ENCODE results near the gene E2F2.

E2F2 gene

DNA sequence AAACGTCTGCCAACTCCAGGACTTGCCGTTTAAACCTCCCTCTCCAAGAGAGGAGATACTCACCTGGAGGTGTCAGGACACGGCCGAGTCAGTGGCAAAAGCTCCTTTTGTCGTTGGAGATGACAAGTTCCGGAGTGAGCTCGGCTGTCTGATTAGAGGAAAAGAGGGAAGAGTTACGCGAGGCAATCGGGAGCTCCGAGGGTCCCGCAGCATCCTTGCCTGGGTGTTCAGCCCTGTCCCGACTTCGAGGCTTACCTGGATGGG lies 27.8 kb upstream of the E2F2 start:
- H3K4me3 ChIP-seq (ENCODE audit: control insufficient read depth in 1 of 7, extremely low read depth in 1 of 7, insufficient read depth in 4 of 7, low read depth in 2 of 7, low read length in 6 of 7) = peak overlapping the region; percentile 32 to 80 (median 72)
- no peak for DNase-seq
- peaks cover 0 to 78% (median 32%) of the 10 kb centered on the region in 5 experiments for H3K27me3 ChIP-seq (replicated peaks in 2 of 5; ENCODE audit: control insufficient read depth in 4 of 5, insufficient read depth in 5 of 5, low read length in 4 of 5)
- ChIA-PET POLR2A (interaction anchor here (1.4 to 2.2 kb wide), 2 partner anchors 34 to 78 kb away, joined by 5 to 8 read pairs; no protein-coding TSS in a partner anchor), CTCF (interaction anchor here (1.4 to 25.1 kb wide), 3 partner anchors 11 to 75 kb away, joined by 3 to 405 read pairs (median 4); no protein-coding TSS in a partner anchor)
- peaks cover 12 to 67% (median 54%) of the 10 kb centered on the region in 4 experiments for H3K4me1 ChIP-seq (ENCODE audit: control extremely low read depth in 1 of 4, control insufficient read depth in 4 of 4, insufficient read depth in 4 of 4, low read length in 3 of 4)
- WGBS (ENCODE audit: insufficient coverage) = 0% methylated on average over 11 of the region's 14 CpGs
- H3K27ac ChIP-seq (ENCODE audit: insufficient read depth in 1 of 2, low read depth in 1 of 2, low read length in 2 of 2, poor library complexity in 1 of 2, severe bottlenecking in 2 of 2) = peak overlapping the region in 1 of 2 experiments; percentile 80
- H3K36me3 ChIP-seq (ENCODE audit: control insufficient read depth in 4 of 4, insufficient read depth in 4 of 4, low read length in 3 of 4) = no peaks in the 10 kb centered on the region
- H3K9me3 ChIP-seq (ENCODE audit: control extremely low read depth in 1 of 5, control insufficient read depth in 4 of 5, insufficient read depth in 2 of 5, low read depth in 1 of 5, low read length in 4 of 5) = no peaks in the 10 kb centered on the region

DNA sequence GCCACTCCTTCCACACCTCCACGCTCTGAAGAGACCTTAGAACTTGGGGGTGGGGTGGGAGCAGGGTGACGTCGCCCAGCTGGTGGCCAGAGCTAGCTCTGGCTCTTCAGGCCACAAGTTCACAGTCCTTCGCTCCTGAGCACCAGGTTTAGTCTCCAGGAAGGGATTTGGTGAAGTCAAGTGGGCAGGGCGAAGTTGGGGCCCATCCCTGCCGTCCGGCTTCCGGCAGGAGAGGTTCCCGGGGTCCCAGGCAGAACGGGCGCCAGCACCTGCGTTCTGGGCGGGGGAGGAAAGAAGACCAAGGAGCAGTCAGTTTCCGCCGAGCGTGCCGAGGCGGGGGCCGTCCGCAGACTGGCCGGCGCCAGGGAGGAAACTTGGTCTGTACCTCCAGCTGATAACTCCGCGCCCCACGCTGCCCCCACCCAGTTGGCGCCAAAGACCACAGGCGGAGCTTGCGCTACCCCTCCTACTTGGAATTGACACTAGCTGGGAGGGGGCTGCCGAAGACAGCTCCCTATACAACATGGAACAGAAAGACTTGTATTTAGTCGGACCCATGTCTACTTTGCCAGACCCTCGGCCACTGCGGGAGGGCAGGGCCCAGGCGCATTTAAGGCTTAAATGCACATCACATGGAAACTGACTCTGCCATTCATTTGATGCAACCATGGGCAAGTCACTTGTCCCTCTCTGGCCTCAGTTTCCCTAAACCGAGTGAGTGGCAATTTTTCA lies 27.3 kb upstream of the E2F2 start:
- 9% methylated on average over 34 of the region's 34 CpGs for WGBS (ENCODE audit: insufficient coverage)
- H3K4me1 ChIP-seq (ENCODE audit: control extremely low read depth in 1 of 4, control insufficient read depth in 4 of 4, insufficient read depth in 4 of 4, low read length in 3 of 4) = peaks cover 12 to 68% (median 56%) of the 10 kb centered on the region in 4 experiments

DNA sequence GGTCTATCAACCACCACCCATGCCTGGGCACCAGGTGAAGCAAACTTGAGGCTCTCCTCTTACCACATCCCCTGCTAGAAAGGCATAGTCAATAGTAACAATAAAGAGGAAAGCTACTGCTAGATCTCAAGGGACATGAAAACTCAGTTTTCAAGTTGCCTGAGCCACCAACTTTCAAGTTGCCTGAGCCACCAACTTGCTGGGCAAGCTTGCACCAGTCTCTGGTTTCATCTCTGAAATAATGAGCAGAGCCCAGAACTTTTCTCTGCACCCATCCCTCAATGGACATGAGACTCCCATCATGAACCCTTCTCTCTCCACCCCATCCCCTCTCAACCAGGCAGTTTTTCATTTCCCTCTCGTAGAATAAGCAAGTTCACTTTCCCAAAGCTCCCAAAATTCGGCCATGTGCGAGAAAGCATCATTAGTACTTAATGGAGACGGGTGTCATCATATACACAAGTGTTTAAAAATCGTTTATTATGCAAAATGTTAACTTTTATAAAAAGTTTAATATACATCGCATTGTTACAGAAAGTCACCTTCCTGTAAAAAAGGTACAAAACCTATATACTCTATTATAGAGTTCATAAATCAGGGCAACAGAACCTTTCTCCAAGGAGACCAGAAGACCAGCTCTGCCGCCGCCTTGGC lies 26.6 kb upstream of the E2F2 start:
- CTCF ChIA-PET = interaction anchor here (1.4 to 25.1 kb wide), 2 partner anchors 13 to 76 kb away, joined by 4 to 405 read pairs; no protein-coding TSS in a partner anchor
- WGBS (ENCODE audit: insufficient coverage) = 88% methylated on average over 3 of the region's 8 CpGs
- Histone ChIP-seq H3K36me3 (ENCODE audit: control insufficient read depth in 4 of 4, insufficient read depth in 4 of 4, low read length in 3 of 4) (no peaks in the 10 kb centered on the region), H3K4me3 (ENCODE audit: control insufficient read depth in 1 of 7, extremely low read depth in 1 of 7, insufficient read depth in 4 of 7, low read depth in 2 of 7, low read length in 6 of 7) (peak overlapping the region in 4 of 7 experiments; percentile 70 to 80 (median 75)), H3K27me3 (replicated peaks in 2 of 5; ENCODE audit: control insufficient read depth in 4 of 5, insufficient read depth in 5 of 5, low read length in 4 of 5) (peaks cover 0 to 68% (median 32%) of the 10 kb centered on the region in 5 experiments), H3K4me1 (ENCODE audit: control extremely low read depth in 1 of 4, control insufficient read depth in 4 of 4, insufficient read depth in 4 of 4, low read length in 3 of 4) (peaks cover 12 to 67% (median 52%) of the 10 kb centered on the region in 4 experiments), H3K27ac (ENCODE audit: insufficient read depth in 1 of 2, low read depth in 1 of 2, low read length in 2 of 2, poor library complexity in 1 of 2, severe bottlenecking in 2 of 2) (peak overlapping the region in 1 of 2 experiments; percentile 80), H3K9me3 (ENCODE audit: control extremely low read depth in 1 of 5, control insufficient read depth in 4 of 5, insufficient read depth in 2 of 5, low read depth in 1 of 5, low read length in 4 of 5) (no peaks in the 10 kb centered on the region)
- POLR2A ChIA-PET = interaction anchor here (0.7 to 2.2 kb wide), 4 partner anchors 24 to 139 kb away, joined by 3 to 8 read pairs (median 5); no protein-coding TSS in a partner anchor
- DNase-seq = no peak

More for the DNA sequence above, 27.3 kb upstream of the E2F2 start:
- H3K4me3 ChIP-seq (ENCODE audit: control insufficient read depth in 1 of 7, extremely low read depth in 1 of 7, insufficient read depth in 4 of 7, low read depth in 2 of 7, low read length in 6 of 7) = peak overlapping the region; percentile 32 to 80 (median 72)
- peaks cover 0 to 73% (median 33%) of the 10 kb centered on the region in 5 experiments for H3K27me3 ChIP-seq (replicated peaks in 2 of 5; ENCODE audit: control insufficient read depth in 4 of 5, insufficient read depth in 5 of 5, low read length in 4 of 5)
- no peaks in the 10 kb centered on the region for H3K36me3 ChIP-seq (ENCODE audit: control insufficient read depth in 4 of 4, insufficient read depth in 4 of 4, low read length in 3 of 4)
- CTCF ChIA-PET = interaction anchor here (1.4 to 25.1 kb wide), 2 partner anchors 14 to 75 kb away, joined by 4 to 405 read pairs; no protein-coding TSS in a partner anchor
- no peaks in the 10 kb centered on the region for H3K9me3 ChIP-seq (ENCODE audit: control extremely low read depth in 1 of 5, control insufficient read depth in 4 of 5, insufficient read depth in 2 of 5, low read depth in 1 of 5, low read length in 4 of 5)
- H3K27ac ChIP-seq (ENCODE audit: insufficient read depth in 1 of 2, low read depth in 1 of 2, low read length in 2 of 2, poor library complexity in 1 of 2, severe bottlenecking in 2 of 2) = peak overlapping the region in 1 of 2 experiments; percentile 80
- POLR2A ChIA-PET = interaction anchor here (0.6 to 2.2 kb wide), 3 partner anchors 9 to 79 kb away, joined by 3 to 8 read pairs (median 5); no protein-coding TSS in a partner anchor
- peak in 2 of 3 donors; percentile 68 to 93 for DNase-seq

GRCh38 chr1:23556635-23557470 lies 25.8 kb upstream of the E2F2 start:
- H3K4me1 ChIP-seq (ENCODE audit: control extremely low read depth in 1 of 4, control insufficient read depth in 4 of 4, insufficient read depth in 4 of 4, low read length in 3 of 4) = peaks cover 12 to 61% (median 48%) of the 10 kb centered on the region in 4 experiments
- peak overlapping the region in 1 of 2 experiments; percentile 80 for H3K27ac ChIP-seq (ENCODE audit: insufficient read depth in 1 of 2, low read depth in 1 of 2, low read length in 2 of 2, poor library complexity in 1 of 2, severe bottlenecking in 2 of 2)
- peaks cover 0 to 62% (median 32%) of the 10 kb centered on the region in 5 experiments for H3K27me3 ChIP-seq (replicated peaks in 2 of 5; ENCODE audit: control insufficient read depth in 4 of 5, insufficient read depth in 5 of 5, low read length in 4 of 5)
- H3K4me3 ChIP-seq (ENCODE audit: control insufficient read depth in 1 of 7, extremely low read depth in 1 of 7, insufficient read depth in 4 of 7, low read depth in 2 of 7, low read length in 6 of 7) = no peak overlapping the region
- 94% methylated on average over 2 of the region's 4 CpGs for WGBS (ENCODE audit: insufficient coverage)
- DNase-seq = no peak
- ChIA-PET CTCF (interaction anchor here (0.6 to 25.1 kb wide), 5 partner anchors 12 to 417 kb away, joined by 3 to 405 read pairs (median 4); no protein-coding TSS in a partner anchor), POLR2A (interaction anchor here (0.7 to 2.2 kb wide), 3 partner anchors 24 to 140 kb away, joined by 3 to 8 read pairs (median 5); no protein-coding TSS in a partner anchor)
- no peaks in the 10 kb centered on the region for H3K36me3 ChIP-seq (ENCODE audit: control insufficient read depth in 4 of 4, insufficient read depth in 4 of 4, low read length in 3 of 4)
- H3K9me3 ChIP-seq (ENCODE audit: control extremely low read depth in 1 of 5, control insufficient read depth in 4 of 5, insufficient read depth in 2 of 5, low read depth in 1 of 5, low read length in 4 of 5) = no peaks in the 10 kb centered on the region

GRCh38 chr1:23555986-23556634 lies 25.1 kb upstream of the E2F2 start:
- peak overlapping the region in 1 of 2 experiments; percentile 67 for H3K27ac ChIP-seq (ENCODE audit: insufficient read depth in 1 of 2, low read depth in 1 of 2, low read length in 2 of 2, poor library complexity in 1 of 2, severe bottlenecking in 2 of 2)
- over 99% methylated on average over 9 of the region's 9 CpGs for WGBS (ENCODE audit: insufficient coverage)
- H3K9me3 ChIP-seq (ENCODE audit: control extremely low read depth in 1 of 5, control insufficient read depth in 4 of 5, insufficient read depth in 2 of 5, low read depth in 1 of 5, low read length in 4 of 5) = no peaks in the 10 kb centered on the region
- POLR2A ChIA-PET = no interaction called here
- H3K4me3 ChIP-seq (ENCODE audit: control insufficient read depth in 1 of 7, extremely low read depth in 1 of 7, insufficient read depth in 4 of 7, low read depth in 2 of 7, low read length in 6 of 7) = no peak overlapping the region
- peaks cover 0 to 55% (median 32%) of the 10 kb centered on the region in 5 experiments for H3K27me3 ChIP-seq (replicated peaks in 2 of 5; ENCODE audit: control insufficient read depth in 4 of 5, insufficient read depth in 5 of 5, low read length in 4 of 5)
- H3K36me3 ChIP-seq (ENCODE audit: control insufficient read depth in 4 of 4, insufficient read depth in 4 of 4, low read length in 3 of 4) = no peaks in the 10 kb centered on the region
- H3K4me1 ChIP-seq (ENCODE audit: control extremely low read depth in 1 of 4, control insufficient read depth in 4 of 4, insufficient read depth in 4 of 4, low read length in 3 of 4) = peaks cover 7 to 54% (median 42%) of the 10 kb centered on the region in 4 experiments
- DNase-seq = no peak
- CTCF ChIA-PET = interaction anchor here (1.0 to 25.1 kb wide), 7 partner anchors 8 to 77 kb away, joined by 3 to 405 read pairs (median 4); no protein-coding TSS in a partner anchor
